Sigmoid colon (tissue), 4 donors: ENCODE data around the gene IER5.

Experiments used
- CTCF ChIP-seq, 4 experiments: fragments of 450-650 bp in 3 of 4; fragments of 200-600 bp in 1 of 4; IDR thresholded peaks; one replicate each; pipeline ENCODE4 v1.5.1; 2016 to 2019; ENCODE audit warnings: antibody characterized with exemption in 4 of 4, mild to moderate bottlenecking in 3 of 4, moderate library complexity in 2 of 4
- POLR2AphosphoS5 ChIP-seq, 4 donors: sonication (generic); formaldehyde crosslinking; IDR thresholded peaks; one replicate each; pipeline ENCODE4 v1.6.1; 2017; ENCODE audit warnings: antibody characterized with exemption in 4 of 4

GRCh38 chr1:181044449-181044966 lies 44.0 kb upstream of the IER5 start:
- TF ChIP-seq CTCF (IDR thresholded peaks at IDR 0.05) = no peak
- TF ChIP-seq POLR2AphosphoS5 (IDR thresholded peaks at IDR 0.05) = no peak
